GM12801 (cell line): ENCODE measurements around the gene CLUH.

Experiments
- TF ChIP-seq, protein P1 (sequence below): IDR thresholded peaks from one replicate; pipeline ENCODE4 v1.5.1; 2011; ENCODE audit warnings: control low read depth; ENCODE audit not compliant: insufficient read length; ENCODE audit errors: extremely low read depth

Gene CLUH

GRCh38 chr17:2709183-2709661 is 2.3 kb downstream of the CLUH start:
- TF ChIP-seq, protein P1, sequence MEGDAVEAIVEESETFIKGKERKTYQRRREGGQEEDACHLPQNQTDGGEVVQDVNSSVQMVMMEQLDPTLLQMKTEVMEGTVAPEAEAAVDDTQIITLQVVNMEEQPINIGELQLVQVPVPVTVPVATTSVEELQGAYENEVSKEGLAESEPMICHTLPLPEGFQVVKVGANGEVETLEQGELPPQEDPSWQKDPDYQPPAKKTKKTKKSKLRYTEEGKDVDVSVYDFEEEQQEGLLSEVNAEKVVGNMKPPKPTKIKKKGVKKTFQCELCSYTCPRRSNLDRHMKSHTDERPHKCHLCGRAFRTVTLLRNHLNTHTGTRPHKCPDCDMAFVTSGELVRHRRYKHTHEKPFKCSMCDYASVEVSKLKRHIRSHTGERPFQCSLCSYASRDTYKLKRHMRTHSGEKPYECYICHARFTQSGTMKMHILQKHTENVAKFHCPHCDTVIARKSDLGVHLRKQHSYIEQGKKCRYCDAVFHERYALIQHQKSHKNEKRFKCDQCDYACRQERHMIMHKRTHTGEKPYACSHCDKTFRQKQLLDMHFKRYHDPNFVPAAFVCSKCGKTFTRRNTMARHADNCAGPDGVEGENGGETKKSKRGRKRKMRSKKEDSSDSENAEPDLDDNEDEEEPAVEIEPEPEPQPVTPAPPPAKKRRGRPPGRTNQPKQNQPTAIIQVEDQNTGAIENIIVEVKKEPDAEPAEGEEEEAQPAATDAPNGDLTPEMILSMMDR, result no peak

DNA sequence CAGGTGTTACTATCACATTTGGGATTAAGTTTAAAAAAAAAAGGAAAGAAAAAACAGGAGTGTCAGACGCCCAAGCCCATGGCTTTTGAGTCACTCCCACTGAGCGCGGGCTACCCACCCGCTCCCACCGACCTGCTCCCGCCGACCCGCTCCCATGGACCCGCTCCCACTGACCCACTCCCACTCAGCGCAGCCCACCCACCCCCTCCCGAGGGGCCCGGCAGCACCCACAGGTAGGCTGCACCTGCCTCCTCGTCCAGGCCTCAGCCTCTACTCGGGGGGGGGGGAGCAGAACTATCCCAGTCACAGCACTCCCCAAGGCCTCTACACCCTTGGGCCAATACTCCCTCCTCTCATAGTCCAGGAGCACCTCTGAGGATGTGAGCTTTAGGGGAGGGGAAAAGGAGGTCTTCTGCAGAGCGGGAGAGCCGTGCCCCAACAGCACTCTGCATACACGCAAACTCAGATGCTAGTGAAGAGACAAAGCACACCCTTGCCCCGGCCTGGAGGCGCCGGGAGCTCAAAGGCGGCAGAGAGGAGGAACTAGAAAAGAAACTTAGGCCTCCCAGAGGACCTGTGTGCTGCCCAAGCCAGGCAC is 2.9 kb downstream of the CLUH start:
- TF ChIP-seq, protein P1, result no peak

GRCh38 chr17:2707721-2708584 is 3.6 kb downstream of the CLUH start:
- TF ChIP-seq, protein P1, result no peak

- TF ChIP-seq, protein P1, result no peak
These were observed 4.6 kb downstream of the CLUH start for GRCh38 chr17:2706911-2707510.

DNA sequence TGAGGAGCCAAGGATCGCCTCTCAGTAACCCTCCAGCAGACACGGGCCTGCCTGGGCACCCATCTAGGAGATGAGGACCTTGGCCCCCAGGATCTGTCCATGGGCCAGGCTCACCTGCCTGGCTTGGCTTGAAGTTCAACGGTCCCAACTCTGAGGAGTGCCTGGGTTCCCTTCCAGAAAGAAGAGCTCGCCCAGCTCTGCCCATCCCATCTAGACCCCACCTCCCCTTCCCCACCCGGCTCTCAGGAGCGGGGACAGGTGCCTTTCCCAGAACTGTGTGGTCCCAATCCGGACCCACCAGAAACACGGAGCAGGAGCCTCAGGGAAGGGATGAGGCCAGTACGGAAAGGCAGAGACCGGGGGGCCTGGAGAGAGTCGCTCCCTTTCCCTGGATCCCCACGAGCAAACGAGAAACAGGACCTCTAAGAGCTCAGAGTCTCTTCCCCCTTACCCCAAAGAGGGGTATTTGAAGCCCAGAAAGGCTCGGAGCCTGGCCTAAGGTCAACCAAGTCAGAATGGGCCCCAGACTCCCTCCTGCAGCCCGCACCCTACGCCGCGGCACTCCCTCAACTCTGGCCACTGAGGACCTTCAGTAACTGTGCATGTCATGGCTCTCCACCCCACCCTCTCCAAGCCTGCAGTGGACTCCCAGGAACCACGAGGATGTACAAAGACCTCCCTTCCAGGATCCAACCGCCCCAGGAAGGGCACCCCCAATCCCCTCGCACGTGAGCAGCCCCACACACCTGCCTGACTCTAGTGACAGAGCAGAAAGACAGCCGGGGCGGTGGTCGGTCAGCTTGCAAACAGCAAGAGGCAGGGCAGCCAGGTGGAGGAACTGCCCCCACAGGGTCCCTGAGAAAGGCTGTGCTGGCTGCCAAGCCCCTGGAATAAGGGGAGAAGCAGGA is 5.4 kb downstream of the CLUH start:
- TF ChIP-seq, protein P1, result no peak

- TF ChIP-seq, protein P1, result no peak
These were observed 6.3 kb downstream of the CLUH start for GRCh38 chr17:2705263-2705662.
